CD4-positive, alpha-beta T cell (primary cell): Measurements from ENCODE around the gene EIF3D. TPM values are rescaled to one million over a fixed set of nuclear protein-coding genes. Genes with fewer than 3 reads are reported as not detected.

ENCODE experiments used
- ATAC-seq: fragments of 200-7000 bp; cut with Tn5 transposase; one replicate; pipeline ENCODE4 v1.10.0; 2022; ENCODE audit warnings: mild to moderate bottlenecking; ENCODE audit not compliant: poor library complexity
- CTCF ChIA-PET: fragments of 350-600 bp; sonication (Branson Sonifier 250); formaldehyde crosslinking; loops from one replicate; lab custom pipeline; 2021; ENCODE audit warnings: antibody characterized with exemption, inconsistent platforms; lab: Charles Lee
- POLR2A ChIA-PET: fragments of 350-600 bp; sonication (Branson Sonifier 250); formaldehyde crosslinking; loops from one replicate; lab custom pipeline; 2021; ENCODE audit warnings: antibody characterized with exemption, inconsistent platforms; lab: Charles Lee
- DNase-seq, 14 experiments: peaks; one replicate each; pipeline ENCODE4 v3.0.0-alpha.2; 2013 to 2020; ENCODE audit warnings: mixed read lengths in 2 of 14
- H3K27ac ChIP-seq, 2 donors: one replicate each; pipeline versions ENCODE4 v1.5.1 to v1.7.0; 2013; ENCODE audit warnings: low read length in 2 of 2, low read depth in 1 of 2, mild to moderate bottlenecking in 1 of 2
- H3K27me3 ChIP-seq, 2 experiments: 1 replicate in 1 of 2; 2 replicates in 1 of 2; pipeline versions ENCODE4 v1.6.1 to v1.7.0; 2013; ENCODE audit warnings: low read length in 2 of 2, control low read depth in 1 of 2, mild to moderate bottlenecking in 1 of 2, moderate library complexity in 1 of 2; ENCODE audit not compliant: insufficient read depth in 2 of 2, control insufficient read depth in 1 of 2
- H3K36me3 ChIP-seq: one replicate; pipeline ENCODE4 v1.6.1; 2013; ENCODE audit warnings: low read length, control low read depth; ENCODE audit not compliant: insufficient read depth
- H3K4me1 ChIP-seq: one replicate; pipeline ENCODE4 v1.6.1; 2013; ENCODE audit warnings: low read length, control low read depth; ENCODE audit not compliant: insufficient read depth
- H3K4me3 ChIP-seq: one replicate; pipeline ENCODE4 v1.5.1; 2013; ENCODE audit warnings: mild to moderate bottlenecking, low read length, moderate library complexity
- H3K9me3 ChIP-seq, 2 experiments: 1 replicate in 1 of 2; 2 replicates in 1 of 2; pipeline versions ENCODE4 v1.6.1 to v1.7.0; 2013; ENCODE audit warnings: low read length in 2 of 2, mild to moderate bottlenecking in 2 of 2, control low read depth in 1 of 2, moderate library complexity in 1 of 2; ENCODE audit not compliant: control insufficient read depth in 1 of 2, insufficient read depth in 1 of 2
- H3K27ac Mint-ChIP-seq: one replicate; pipeline ENCODE4 v1.8.0; 2020; ENCODE audit warnings: mixed read lengths
- H3K27me3 Mint-ChIP-seq: one replicate; pipeline ENCODE4 v1.8.0; 2021; ENCODE audit warnings: mixed read lengths
- H3K36me3 Mint-ChIP-seq: one replicate; pipeline ENCODE4 v1.8.0; 2021; ENCODE audit warnings: low read depth, mixed read lengths
- H3K4me1 Mint-ChIP-seq: one replicate; pipeline ENCODE4 v1.8.0; 2021; ENCODE audit warnings: low read depth, mixed read lengths
- H3K4me3 Mint-ChIP-seq: one replicate; pipeline ENCODE4 v1.8.0; 2020; ENCODE audit warnings: mild to moderate bottlenecking, mixed read lengths
- H3K9me3 Mint-ChIP-seq: one replicate; pipeline ENCODE4 v1.8.0; 2020; ENCODE audit warnings: mixed read lengths
- CTCF ChIP-seq: fragments of 200-600 bp; IDR thresholded peaks from one replicate; pipeline ENCODE4 v1.8.0; 2022; ENCODE audit warnings: antibody characterized with exemption, mild to moderate bottlenecking
- intact Hi-C, 2 experiments: fragments of 100-400 bp; cut with DNase I in 1 of 2; cut with micrococcal nuclease in 1 of 2; formaldehyde crosslinking; loops; one replicate each; pipeline versions ENCODE4 v1.15.1 to v1.9.0; 2023 to 2025; cut with DNase I, micrococcal nuclease
- total RNA-seq, 174 experiments: library from RNA in 2 of 174; stranded (reverse) in 2 of 174; gene quantifications; one replicate each; pipeline ENCODE4 v1.2.3 and lab custom pipeline; 2021 to 2026

The EIF3D gene
- total RNA-seq, 2 experiments from 2014 or later: 285 to 286 TPM

- intact Hi-C loops: no loop called here
- Mint-ChIP-seq H3K9me3 (no peaks in the 10 kb centered on the region), H3K4me3 (no peak overlapping the region), H3K27me3 (peaks cover 4% of the 10 kb centered on the region), H3K4me1 (no peaks in the 10 kb centered on the region), H3K36me3 (no peaks in the 10 kb centered on the region), H3K27ac (no peak overlapping the region)
- no peak for TF ChIP-seq CTCF
- ChIA-PET CTCF (no interaction called here), POLR2A (no interaction called here)
- Histone ChIP-seq H3K4me1 (no peaks in the 10 kb centered on the region), H3K4me3 (no peak overlapping the region), H3K27me3 (no peaks in the 10 kb centered on the region), H3K9me3 (no peaks in the 10 kb centered on the region), H3K36me3 (no peaks in the 10 kb centered on the region), H3K27ac (no peak overlapping the region)
- no peak for DNase-seq
- ATAC-seq: no peak
These were observed 45.8 kb upstream of the EIF3D start for GRCh38 chr22:36574728-36575127.

- TF ChIP-seq CTCF: no peak
- H3K27me3 ChIP-seq: no peaks in the 10 kb centered on the region
- H3K4me3 ChIP-seq: no peak overlapping the region
- intact Hi-C loops: no loop called here
- H3K27ac Mint-ChIP-seq: no peak overlapping the region
- ChIA-PET CTCF (no interaction called here), POLR2A (no interaction called here)
- no peaks in the 10 kb centered on the region for H3K9me3 Mint-ChIP-seq
- H3K27me3 Mint-ChIP-seq: peaks cover 4% of the 10 kb centered on the region
- ATAC-seq (no peak), DNase-seq (no peak)
- H3K4me1 ChIP-seq: no peaks in the 10 kb centered on the region
- H3K4me1 Mint-ChIP-seq: no peaks in the 10 kb centered on the region
- no peaks in the 10 kb centered on the region for H3K36me3 Mint-ChIP-seq
- H3K9me3 ChIP-seq: no peaks in the 10 kb centered on the region
- H3K27ac ChIP-seq: no peak overlapping the region
- no peak overlapping the region for H3K4me3 Mint-ChIP-seq
- H3K36me3 ChIP-seq: no peaks in the 10 kb centered on the region
These were observed 44.9 kb upstream of the EIF3D start for GRCh38 chr22:36573815-36574363.

- ChIA-PET POLR2A (no interaction called here), CTCF (no interaction called here)
- intact Hi-C loops: no loop called here
- DNase-seq: no peak
- Histone ChIP-seq H3K36me3 (no peaks in the 10 kb centered on the region), H3K4me3 (no peak overlapping the region), H3K27ac (no peak overlapping the region), H3K9me3 (no peaks in the 10 kb centered on the region), H3K4me1 (no peaks in the 10 kb centered on the region), H3K27me3 (peaks cover 0 to 2% of the 10 kb centered on the region in 2 experiments)
- no peak overlapping the region for H3K4me3 Mint-ChIP-seq
- peaks cover 9% of the 10 kb centered on the region for H3K27me3 Mint-ChIP-seq
- H3K4me1 Mint-ChIP-seq: no peaks in the 10 kb centered on the region
- H3K9me3 Mint-ChIP-seq: no peaks in the 10 kb centered on the region
- no peak for TF ChIP-seq CTCF
- no peak for ATAC-seq
- H3K27ac Mint-ChIP-seq: no peak overlapping the region
- no peaks in the 10 kb centered on the region for H3K36me3 Mint-ChIP-seq
These were observed 43.0 kb upstream of the EIF3D start for GRCh38 chr22:36571991-36572390.
